ENCODE measurements around the gene KRTAP5-9. TPM values are rescaled to one million over a fixed set of nuclear protein-coding genes. Genes with fewer than 3 reads are reported as not detected.

The KRTAP5-9 gene
- total and polyA plus RNA-seq, 2 donors (not counting 3 experiments of a cell fraction or from before 2014, with no cell fraction given): 0.28 TPM; not detected in 1

DNA sequence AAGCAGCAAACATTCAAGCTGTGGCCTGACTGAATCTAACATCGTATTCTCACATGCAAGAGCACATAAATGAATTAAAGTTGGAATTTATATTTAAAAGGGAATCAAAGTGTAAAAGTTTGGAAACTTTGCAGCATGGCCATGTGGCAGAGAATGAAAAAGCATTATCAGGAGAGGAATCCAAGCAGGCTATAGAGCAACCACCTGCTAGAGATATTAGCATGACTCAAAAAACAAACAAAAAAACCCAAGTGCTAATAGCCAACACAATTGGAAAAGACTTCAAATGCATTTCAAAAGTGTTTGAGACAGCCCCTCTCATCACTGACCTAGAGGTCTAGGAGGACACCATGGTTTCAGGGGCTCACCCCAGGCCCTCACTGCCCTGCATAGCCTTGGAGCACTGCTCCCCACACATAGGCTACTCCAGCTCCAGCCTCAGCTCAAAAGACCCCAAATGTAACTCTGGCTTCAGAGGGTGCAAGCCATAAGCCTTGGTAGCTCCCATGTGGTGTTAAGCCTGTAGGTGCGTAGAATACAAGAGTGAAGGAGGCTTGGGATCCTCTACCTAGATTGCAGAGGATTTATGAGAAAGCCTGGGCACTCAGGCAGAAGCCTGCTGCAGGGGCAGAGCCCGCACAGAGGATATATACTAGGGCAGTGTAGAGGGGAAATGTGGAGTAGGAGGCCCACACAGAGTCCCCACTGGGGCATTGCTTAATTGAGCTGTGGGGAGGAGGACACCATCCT lies 22.9 kb upstream of the KRTAP5-9 start:
- H2AFZ ChIP-seq (ENCODE audit: low read depth, low read length): no peak overlapping the region
- dilution Hi-C loops (cut with MboI; ENCODE audit: extremely low pct_ligation_motif_present, low sequenced_read_pairs) (no loop called here), intact Hi-C loops (cut with micrococcal nuclease) (no loop called here)
- H4K20me1 ChIP-seq (replicated peaks; ENCODE audit: control insufficient read depth, extremely low read depth, insufficient read depth, low read length): no peaks in the 10 kb centered on the region
- TF ChIP-seq MYC (IDR thresholded peaks at IDR 0.05; ENCODE audit: low read depth, low read length) (no peak), POLR2A (IDR thresholded peaks at IDR 0.05; ENCODE audit: low read depth, low read length) (no peak), GATA2 (IDR thresholded peaks at IDR 0.05; ENCODE audit: insufficient read depth, insufficient read length, low read depth, low read length) (no peak), POLR2AphosphoS5 (IDR thresholded peaks at IDR 0.05; ENCODE audit: insufficient read depth, low read depth, low read length) (no peak), EZH2 (IDR thresholded peaks at IDR 0.05; ENCODE audit: borderline replicate concordance, low read depth, low read length, severe bottlenecking) (no peak), FOS (IDR thresholded peaks at IDR 0.05; ENCODE audit: borderline replicate concordance, insufficient read depth, low read length) (no peak), JUN (IDR thresholded peaks at IDR 0.05; ENCODE audit: borderline replicate concordance, insufficient read depth, insufficient read length, low read depth) (no peak)
- TF ChIP-seq, protein P1, sequence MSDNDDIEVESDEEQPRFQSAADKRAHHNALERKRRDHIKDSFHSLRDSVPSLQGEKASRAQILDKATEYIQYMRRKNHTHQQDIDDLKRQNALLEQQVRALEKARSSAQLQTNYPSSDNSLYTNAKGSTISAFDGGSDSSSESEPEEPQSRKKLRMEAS (IDR thresholded peaks at IDR 0.05; ENCODE audit: insufficient read depth, insufficient read length): no peak
- TF ChIP-seq, protein P2, sequence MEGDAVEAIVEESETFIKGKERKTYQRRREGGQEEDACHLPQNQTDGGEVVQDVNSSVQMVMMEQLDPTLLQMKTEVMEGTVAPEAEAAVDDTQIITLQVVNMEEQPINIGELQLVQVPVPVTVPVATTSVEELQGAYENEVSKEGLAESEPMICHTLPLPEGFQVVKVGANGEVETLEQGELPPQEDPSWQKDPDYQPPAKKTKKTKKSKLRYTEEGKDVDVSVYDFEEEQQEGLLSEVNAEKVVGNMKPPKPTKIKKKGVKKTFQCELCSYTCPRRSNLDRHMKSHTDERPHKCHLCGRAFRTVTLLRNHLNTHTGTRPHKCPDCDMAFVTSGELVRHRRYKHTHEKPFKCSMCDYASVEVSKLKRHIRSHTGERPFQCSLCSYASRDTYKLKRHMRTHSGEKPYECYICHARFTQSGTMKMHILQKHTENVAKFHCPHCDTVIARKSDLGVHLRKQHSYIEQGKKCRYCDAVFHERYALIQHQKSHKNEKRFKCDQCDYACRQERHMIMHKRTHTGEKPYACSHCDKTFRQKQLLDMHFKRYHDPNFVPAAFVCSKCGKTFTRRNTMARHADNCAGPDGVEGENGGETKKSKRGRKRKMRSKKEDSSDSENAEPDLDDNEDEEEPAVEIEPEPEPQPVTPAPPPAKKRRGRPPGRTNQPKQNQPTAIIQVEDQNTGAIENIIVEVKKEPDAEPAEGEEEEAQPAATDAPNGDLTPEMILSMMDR (IDR thresholded peaks at IDR 0.05; ENCODE audit: extremely low read depth in 1 of 2, insufficient read depth in 1 of 2, low read depth in 1 of 2, low read length in 2 of 2): no peak
- FAIRE-seq: no peak
- no peaks in the 10 kb centered on the region for H3K27me3 ChIP-seq (ENCODE audit: control insufficient read depth in 2 of 2, insufficient read depth in 2 of 2, low read length in 2 of 2)
- no peak overlapping the region for H3K4me3 ChIP-seq (replicated peaks in 1 of 3; ENCODE audit: insufficient read depth in 1 of 3, low read depth in 1 of 3, low read length in 3 of 3)
- no peak for DNase-seq (ENCODE audit: low read depth, low spot score)
- POLR2A ChIA-PET: no interaction called here
- H3K79me2 ChIP-seq (ENCODE audit: control insufficient read depth, insufficient read depth, low read length): no peaks in the 10 kb centered on the region
- CTCF ChIA-PET: interaction anchor here (1.3 kb wide), 2 partner anchors 19 to 38 kb away, joined by 3 read pairs; no protein-coding TSS in a partner anchor
- no TSS peak for BruUV-seq (replicated peaks)
- no peaks in the 10 kb centered on the region for H3K36me3 ChIP-seq (ENCODE audit: control insufficient read depth in 2 of 2, extremely low read depth in 1 of 2, insufficient read depth in 2 of 2, low read length in 2 of 2)
- H3K27ac ChIP-seq (ENCODE audit: insufficient read depth, low read depth, low read length): no peak overlapping the region
- no peaks in the 10 kb centered on the region for H3K9me3 ChIP-seq (replicated peaks; ENCODE audit: control insufficient read depth, insufficient read depth, low read length)
- H3K9ac ChIP-seq (replicated peaks; ENCODE audit: extremely low read depth, insufficient read depth, low read length): no peak overlapping the region
- H3K4me1 ChIP-seq (ENCODE audit: control insufficient read depth, extremely low read depth, insufficient read depth, low read length): no peaks in the 10 kb centered on the region
- no peaks in the 10 kb centered on the region for H3K9me1 ChIP-seq (replicated peaks; ENCODE audit: control insufficient read depth, extremely low read depth, insufficient read depth, low read length)
- H3K4me2 ChIP-seq (ENCODE audit: insufficient read depth, low read length): no peak overlapping the region
